Raji (cell line): ENCODE results near the gene LAMTOR5.

ENCODE experiments used
- POLR2A ChIP-seq: IDR thresholded peaks from 2 replicates; pipeline ENCODE4 v1.6.1; 2011; ENCODE audit warnings: low read depth, low read length, control low read depth; ENCODE audit not compliant: insufficient read depth

Gene LAMTOR5

DNA sequence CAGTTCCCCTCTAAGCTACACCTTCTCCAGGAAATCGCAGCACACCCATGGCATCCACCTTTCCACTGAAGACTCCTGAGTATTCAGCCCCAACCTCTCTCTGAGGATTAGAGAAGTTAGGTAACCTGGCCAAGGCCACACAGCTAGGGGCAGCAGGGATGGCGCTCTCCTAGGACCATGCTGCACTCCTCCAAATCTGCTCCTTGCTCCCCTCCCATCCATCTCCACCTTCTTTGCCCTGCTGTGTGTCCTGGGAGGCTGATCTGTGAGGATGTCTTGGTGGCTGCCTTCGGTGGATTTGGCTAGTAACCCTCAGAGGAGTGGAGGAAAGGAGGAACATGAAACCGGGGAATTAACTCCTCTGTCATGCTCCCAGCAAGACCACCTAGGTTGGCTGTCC, 23.4 kb upstream of the LAMTOR5 start:
- TF ChIP-seq POLR2A = no peak

DNA sequence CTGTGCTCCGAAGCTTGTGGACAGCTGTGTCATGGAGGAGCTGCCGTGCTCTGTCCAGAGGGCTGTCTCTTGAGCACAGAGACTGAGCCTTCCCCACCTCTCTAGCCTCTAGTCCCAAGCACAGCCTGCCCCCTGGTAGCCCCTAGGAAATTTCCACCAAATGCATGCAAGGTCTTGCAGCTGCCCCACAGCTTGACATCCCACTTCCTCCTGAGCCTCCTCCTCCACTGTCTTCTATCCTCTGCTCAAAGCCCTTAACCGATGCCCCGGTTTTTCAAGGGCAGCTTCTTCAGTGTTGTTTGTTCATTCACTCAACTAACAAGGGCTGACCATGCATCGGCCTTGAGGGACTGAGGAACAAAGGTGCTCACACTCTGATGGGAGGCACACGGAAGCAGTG, 22.9 kb upstream of the LAMTOR5 start:
- TF ChIP-seq POLR2A = no peak

DNA sequence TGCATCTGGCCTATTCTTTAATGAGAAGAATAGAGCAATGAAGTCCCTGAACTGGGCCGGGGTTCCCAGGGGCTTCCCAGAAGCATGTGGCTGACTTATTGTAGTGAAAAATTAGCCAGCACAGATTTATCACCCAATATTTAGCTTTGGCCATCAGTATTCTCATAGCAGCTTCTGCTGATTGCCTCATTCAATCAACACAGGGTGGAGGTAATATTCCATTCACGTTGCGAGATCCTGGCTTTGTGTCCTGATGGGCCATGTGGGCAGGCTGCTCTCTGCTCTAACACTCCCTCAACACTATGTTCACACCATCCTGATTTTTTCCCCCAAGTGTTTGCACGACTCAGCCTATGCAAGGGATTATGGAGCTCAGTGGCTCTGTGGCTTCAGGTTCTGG, 21.5 kb upstream of the LAMTOR5 start:
- no peak for TF ChIP-seq POLR2A

DNA sequence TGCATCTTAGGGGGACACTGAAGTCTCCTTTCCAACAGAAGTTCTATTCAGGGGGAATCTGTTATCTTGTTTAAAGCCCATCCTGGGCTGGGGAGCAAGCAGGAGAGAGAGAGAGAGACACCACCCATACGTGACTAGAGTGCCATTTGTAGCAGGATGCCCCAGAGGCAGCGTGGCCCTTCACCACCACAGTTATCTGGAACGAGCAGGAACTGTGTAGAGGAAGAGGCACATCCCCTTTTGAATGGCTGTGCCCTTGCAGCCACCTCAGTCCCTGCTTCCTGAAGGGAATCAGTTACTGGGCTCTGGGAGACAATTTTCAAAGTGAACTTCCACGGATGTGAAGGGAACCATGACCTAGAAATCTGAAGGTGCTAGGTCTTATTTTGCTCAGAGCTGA, 19.4 kb upstream of the LAMTOR5 start:
- no peak for TF ChIP-seq POLR2A

DNA sequence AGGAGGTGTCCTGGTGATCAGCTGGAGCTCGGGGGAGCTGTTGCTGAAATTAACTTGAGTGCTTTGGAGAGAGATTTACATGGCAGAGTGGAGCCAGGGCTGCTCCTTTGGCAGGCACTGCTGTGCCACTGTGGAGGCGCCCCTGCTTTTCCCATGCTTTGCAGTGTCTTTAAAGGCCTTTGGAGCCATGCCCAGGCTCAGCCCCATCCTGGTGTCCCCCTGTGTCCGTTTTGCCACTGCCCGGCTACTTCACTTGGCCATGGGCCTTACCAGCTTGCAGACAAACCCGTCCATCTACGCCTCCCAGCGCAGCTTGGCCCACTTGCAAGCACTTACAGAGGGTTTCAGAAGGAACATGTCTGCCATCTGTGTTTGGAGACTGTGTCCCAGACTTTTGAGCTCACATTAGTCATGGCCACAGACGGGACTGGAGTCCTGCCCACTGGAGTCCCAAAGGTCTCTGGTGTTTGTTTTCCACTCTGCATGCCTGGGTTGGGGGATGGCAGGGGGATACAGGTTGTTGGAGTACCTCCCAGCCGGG, 18.2 kb upstream of the LAMTOR5 start:
- no peak for TF ChIP-seq POLR2A

DNA sequence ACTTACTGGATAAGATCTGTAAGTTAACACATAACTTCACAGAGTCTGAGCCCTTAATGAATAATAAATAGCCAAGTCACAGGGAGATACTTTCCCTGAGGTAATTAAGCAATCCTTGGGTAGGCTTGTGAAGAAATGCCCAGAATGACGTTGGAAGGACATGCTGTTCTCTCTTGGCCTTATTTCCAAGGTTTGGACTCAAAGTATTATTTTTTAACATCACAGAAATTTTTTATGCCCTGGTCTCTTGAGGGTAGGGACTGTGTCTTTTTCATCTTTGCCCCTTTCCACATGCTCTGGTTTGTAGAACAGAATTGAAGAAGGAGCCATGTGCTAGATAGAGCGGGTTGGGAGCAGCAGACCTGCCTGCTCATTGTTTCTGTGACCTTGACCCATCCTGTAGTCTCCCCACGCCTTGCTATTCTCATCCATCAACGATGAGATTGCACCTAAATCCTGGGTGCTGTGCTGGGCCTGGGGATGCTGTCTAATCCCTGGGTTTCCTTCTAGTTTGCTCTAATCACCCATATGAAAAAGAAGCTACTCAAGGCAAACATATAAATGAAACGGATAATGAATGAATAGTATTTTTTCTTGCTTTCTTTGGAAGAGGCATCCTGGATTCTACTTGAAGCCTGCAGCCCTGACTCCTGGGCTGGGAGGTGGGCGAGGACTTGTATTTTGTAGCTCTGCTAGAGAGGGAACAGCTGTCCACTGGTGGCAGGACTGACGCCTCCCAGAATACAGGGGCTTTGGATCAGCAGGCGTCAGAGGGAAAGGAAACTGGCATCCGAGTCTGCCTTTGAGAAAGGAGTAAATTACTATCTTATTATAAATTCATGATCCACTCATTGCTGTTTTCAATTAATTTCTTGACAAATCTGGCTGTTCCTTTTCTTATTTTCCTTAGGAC, 17.5 kb upstream of the LAMTOR5 start:
- no peak for TF ChIP-seq POLR2A

DNA sequence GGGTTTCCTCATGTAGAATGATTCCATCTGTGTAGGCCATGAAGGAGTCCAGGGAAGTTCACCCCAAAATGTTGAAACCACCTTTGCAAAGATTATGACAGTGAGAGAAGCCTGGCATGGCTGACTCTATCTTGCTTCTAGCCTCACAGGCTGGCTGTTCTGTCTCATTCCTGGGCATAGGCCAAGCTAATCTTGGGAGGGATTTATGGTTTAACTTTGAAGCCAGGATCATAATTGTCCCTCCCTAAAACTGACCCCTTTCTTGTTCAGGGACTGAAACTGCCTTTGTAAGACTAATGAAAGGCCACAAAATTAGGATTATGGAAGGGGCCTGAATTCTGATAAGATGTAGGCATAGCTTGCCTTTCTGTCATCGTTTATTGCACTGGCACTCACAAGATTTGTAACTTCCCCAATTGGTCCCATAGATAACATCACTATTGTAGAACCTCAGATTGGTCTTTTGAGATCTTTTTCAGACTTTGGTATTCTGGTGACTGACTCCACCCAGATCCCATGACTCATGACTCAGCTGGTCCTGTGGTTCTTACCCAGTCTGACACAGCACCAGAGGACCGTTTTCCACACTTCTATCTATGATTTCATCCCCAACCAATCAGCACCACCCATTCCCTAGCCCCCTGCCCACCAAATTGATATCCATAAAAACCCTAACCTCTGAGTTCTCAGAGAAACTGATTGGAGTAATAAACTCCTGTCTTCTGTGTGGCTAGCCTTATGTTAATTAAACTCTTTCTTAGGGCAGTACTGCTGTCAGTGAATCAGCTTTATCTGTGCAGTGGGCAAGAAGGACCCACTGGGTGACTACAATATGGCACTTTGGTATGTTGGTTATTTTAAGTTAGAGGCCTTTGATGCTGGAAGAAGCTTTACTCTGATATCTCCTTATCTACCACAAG, 13.6 kb upstream of the LAMTOR5 start:
- no peak for TF ChIP-seq POLR2A

DNA sequence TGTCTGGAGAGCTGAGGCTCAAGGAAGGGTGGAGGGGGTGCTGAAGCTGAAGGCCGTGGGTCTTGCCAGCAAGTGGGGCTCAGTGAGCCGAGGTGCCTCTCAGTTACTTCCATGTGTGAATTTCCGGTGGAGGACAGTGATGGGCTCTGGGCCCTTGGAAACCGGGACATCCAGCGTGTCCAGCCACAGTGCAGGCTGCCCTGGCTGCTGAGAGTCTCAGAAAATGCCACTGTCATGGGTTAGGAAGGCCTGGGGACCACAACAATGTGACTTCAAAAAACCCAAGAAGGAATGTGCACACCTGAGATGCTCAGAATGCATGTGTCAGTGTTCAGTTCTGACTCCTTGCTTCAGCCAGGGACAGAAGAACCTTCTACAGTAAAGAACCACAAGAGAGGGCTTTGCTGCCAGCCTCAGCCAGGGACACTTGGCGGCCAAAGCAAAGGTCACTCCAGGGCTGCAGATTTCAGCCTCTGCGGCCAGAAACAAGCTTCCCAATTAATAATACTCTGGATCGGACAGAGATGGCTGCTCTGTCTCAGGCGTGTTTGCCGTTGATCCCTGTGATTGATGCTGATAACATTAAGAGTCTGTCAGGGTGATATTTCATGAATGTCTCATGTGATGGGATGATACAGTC, 12.6 kb upstream of the LAMTOR5 start:
- TF ChIP-seq POLR2A = no peak

DNA sequence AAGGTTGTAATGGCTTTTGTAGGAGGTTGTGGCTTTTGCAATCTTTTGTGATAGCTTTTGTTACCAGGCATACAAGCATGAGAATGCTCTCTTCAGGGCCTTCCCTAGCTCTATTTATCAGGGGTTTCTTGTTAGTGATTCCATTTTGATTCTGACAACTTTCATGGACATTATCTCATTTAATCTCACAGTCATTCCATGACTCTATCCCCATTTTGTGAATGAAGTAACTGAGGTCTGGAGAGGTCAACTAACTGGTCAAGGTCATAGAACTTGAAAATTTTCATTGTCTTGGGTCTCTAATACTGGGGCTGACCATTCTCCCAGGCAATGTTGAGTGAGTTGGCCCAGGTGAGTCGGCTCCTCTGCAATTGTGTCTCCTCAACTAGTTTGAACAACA, 11.2 kb upstream of the LAMTOR5 start:
- no peak for TF ChIP-seq POLR2A

DNA sequence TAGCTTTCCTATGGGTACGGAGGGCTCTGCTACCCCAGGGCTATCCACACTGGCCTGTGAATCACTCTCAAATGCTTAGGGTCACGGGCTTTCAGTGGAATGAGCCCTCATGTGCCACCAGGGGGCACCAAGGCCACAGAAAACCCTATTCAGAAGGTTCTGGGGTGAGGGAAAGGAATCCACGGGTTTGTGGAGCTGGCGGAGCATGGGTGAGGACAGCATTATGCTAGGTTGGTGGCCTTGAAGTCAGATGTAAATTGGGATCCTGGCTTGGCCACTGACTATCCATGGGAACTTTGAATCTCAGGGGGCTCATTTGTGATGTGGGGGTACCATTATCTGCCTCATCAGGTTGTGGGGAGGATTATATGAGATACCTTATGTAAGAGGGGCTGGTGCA, 5.1 kb upstream of the LAMTOR5 start:
- TF ChIP-seq POLR2A = no peak

DNA sequence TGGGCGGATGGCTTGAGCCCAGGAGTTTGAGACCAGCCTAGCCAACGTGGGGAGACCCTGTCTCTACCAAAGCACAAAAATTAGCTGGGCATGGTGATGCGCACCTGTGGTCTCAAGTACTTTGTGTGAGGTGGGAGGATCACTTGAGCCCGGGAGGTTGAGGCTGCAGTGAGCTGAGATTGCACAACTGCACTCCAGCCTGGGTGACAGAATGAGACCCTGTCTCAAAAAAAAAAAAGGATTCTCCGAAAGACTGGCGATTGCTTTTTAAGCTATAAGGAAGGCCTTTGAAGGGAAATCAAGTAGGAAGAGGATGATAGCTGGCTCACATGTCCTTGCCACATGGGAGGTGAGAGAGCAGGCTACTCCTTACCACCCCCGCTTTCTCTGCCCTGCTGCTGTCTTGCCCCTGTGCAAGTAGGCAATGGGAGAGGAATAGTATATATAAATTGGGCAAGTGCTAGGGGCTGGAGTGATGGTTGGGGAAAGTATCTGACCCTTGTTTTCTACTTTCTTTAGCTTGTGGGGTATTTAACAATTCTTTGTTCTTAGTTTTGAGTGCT, 3.8 kb upstream of the LAMTOR5 start:
- TF ChIP-seq POLR2A = no peak

DNA sequence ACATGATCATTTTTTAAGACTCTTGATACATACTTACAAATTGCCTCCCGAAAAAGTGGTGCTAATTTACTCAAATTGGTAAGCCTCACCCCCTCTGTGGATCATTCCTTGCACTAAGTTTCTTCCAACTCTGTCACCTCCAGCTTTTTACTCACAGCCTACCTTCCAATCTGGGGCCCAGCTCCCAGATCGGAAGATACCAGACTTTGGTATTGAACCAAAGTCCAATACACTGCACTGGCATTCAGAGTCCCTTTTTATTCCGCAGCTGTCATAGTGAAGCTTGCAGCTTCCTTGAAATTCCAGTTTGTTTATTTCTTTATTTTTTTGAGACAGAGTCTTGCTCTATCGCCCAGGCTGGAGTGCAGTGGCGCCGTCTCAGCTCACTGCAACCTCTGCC, 1.8 kb upstream of the LAMTOR5 start:
- no peak for TF ChIP-seq POLR2A

DNA sequence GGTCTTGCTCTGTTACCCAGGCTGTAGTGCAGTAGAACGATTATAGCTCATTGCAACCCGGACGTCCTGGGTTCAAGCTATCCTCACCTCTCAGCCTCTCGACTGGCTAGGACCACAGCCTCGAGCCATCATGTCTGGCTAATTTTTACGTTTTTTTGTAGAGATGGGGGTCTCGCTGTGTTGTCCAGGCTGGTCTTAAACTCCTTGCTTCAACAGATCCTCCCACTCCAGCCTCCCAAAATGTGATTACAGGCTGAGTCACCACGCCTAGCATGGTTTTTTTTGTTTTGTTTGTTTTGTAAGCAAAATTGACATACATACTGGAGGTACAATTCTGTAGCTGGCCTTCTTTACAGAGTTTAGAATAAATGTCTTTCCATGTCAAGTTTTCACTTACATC, 994 bp upstream of the LAMTOR5 start:
- no peak for TF ChIP-seq POLR2A

DNA sequence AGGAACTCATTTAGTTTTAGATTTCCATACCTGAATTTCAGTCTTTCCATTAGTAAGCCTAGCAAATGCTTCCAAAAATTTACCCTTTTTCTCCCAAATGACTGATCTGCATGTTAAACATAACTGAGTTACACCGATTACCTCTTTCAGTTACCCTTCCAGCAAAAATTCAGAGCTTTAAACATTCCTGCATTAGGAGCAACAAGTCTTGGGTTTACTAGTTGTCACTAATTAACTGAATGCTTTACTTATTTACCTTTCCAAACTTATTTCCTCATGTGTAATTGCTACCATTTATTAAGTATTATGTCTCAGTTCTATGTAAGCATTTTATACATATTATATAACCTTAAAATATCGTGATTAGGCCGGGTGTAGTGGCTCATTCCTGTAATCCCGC, 3.1 kb downstream of the LAMTOR5 start:
- TF ChIP-seq POLR2A = no peak

DNA sequence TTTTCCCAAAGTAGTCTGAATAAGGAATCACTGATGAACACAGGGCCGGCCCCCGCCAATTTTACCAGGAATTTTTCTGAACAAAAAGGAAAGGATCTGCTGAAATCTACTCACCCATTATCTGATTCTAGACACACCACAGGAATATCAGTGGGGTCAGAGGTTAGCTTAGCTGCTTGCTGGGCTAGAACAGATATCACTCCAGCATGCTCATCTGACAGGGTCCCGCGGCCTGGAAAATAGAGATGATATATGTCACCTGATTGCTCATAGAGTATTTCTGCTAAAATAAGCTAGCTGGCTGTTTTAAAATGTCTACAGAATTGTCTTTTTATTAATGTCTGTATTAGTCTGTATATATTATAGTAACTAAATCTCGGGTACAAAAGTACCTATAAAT, 3.7 kb downstream of the LAMTOR5 start:
- TF ChIP-seq POLR2A = no peak
